ENCODE measurements around the gene ARL17A.
"Not testable (repeated sequence)": the region's sequence is repeated elsewhere in the genome, so short reads cannot be mapped to it uniquely, and the experiment has no call there.

DNA sequence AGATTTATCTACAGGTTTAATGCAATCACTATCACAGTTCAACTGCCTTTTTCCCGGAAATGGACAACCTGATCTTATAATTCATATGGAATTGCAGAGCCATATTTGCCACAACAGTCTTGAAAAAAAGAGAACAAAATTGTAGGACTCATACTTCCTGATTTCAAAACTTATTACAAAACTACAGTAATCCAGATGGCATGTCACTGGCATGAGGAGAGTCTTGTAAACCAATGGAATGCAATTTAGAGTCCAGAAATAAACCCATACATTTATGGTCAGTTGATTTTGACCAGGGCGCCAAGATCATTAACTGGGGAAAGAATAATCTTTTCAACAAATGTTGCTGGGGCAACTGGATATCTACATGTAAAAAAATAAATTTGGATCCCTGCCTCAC lies 31.8 kb upstream of the ARL17A start:
- TF ChIP-seq, protein P1, sequence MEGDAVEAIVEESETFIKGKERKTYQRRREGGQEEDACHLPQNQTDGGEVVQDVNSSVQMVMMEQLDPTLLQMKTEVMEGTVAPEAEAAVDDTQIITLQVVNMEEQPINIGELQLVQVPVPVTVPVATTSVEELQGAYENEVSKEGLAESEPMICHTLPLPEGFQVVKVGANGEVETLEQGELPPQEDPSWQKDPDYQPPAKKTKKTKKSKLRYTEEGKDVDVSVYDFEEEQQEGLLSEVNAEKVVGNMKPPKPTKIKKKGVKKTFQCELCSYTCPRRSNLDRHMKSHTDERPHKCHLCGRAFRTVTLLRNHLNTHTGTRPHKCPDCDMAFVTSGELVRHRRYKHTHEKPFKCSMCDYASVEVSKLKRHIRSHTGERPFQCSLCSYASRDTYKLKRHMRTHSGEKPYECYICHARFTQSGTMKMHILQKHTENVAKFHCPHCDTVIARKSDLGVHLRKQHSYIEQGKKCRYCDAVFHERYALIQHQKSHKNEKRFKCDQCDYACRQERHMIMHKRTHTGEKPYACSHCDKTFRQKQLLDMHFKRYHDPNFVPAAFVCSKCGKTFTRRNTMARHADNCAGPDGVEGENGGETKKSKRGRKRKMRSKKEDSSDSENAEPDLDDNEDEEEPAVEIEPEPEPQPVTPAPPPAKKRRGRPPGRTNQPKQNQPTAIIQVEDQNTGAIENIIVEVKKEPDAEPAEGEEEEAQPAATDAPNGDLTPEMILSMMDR (conservative IDR thresholded peaks at IDR 0.05; ENCODE audit: low read length), result not testable (repeated sequence)
- TF ChIP-seq EZH2phosphoT487 (IDR thresholded peaks at IDR 0.05; ENCODE audit: borderline replicate concordance), result not testable (repeated sequence)
